K562 (cell line): Measurements from ENCODE around the gene ANKFN1. TPM values are rescaled to one million over a fixed set of nuclear protein-coding genes. Genes with fewer than 3 reads are reported as not detected.

ENCODE experiments used
- ATAC-seq: fragments of 200-7000 bp; cut with Tn5 transposase; 3 replicates; pipeline ENCODE4 v1.9.1; 2020; ENCODE audit warnings: moderate library complexity
- BruUV-seq: library from RNA; stranded (reverse); fragments of 400-500 nt; replicated peaks from 2 replicates; lab custom pipeline; 2021; lab: Mats Ljungman, UMichigan
- CTCF ChIA-PET: fragments of 300-600 bp; formaldehyde crosslinking; extraction: SDS; loops from one replicate; lab custom pipeline; 2021; ENCODE audit warnings: low intra/inter-chr PET ratio; lab: Yijun Ruan, JAX
- POLR2A ChIA-PET: fragments of 300-600, 350-650 bp; sonication (Branson Sonifier 250); formaldehyde crosslinking; extraction: SDS; loops from one replicate; lab custom pipeline; 2021; ENCODE audit warnings: antibody characterized with exemption, inconsistent platforms; lab: Yijun Ruan, JAX
- DNase-seq, 4 experiments: peaks; one replicate each; pipeline versions ENCODE4 v3.0.0 to v3.0.0-alpha.2; 2011 to 2018; ENCODE audit warnings: low spot score in 3 of 4, mixed read lengths in 3 of 4; ENCODE audit errors: extremely low read depth in 1 of 4
- FAIRE-seq: peaks from 2 replicates; lab custom pipeline; 2011; peaks lifted over from hg19 to GRCh38; lab: Jason Lieb, UNC
- H2AFZ ChIP-seq: 2 replicates; pipeline ENCODE4 v1.6.0; 2011; ENCODE audit warnings: low read depth, low read length, control low read depth, inconsistent platforms
- H3K27ac ChIP-seq: fragments of 200-600 bp; 3 replicates; pipeline ENCODE4 v1.8.0; 2011; ENCODE audit warnings: low read depth, mild to moderate bottlenecking, control low read depth, inconsistent platforms, low read length, moderate library complexity, mixed read lengths; ENCODE audit errors: extremely low read depth
- H3K27me3 ChIP-seq, 2 experiments: fragments of 300-600 bp in 1 of 2; 2 replicates in 1 of 2; 3 replicates in 1 of 2; pipeline versions ENCODE4 v1.6.0 to v1.8.0; 2011; ENCODE audit warnings: inconsistent platforms in 2 of 2, low read length in 2 of 2, mild to moderate bottlenecking in 1 of 2, mixed read lengths in 1 of 2, moderate library complexity in 1 of 2; ENCODE audit not compliant: control insufficient read depth in 2 of 2, insufficient read depth in 2 of 2
- H3K36me3 ChIP-seq: fragments of 300-600 bp; 3 replicates; pipeline ENCODE4 v1.8.0; 2011; ENCODE audit warnings: mild to moderate bottlenecking, low read length, inconsistent platforms; ENCODE audit not compliant: control insufficient read depth, insufficient read depth
- H3K4me1 ChIP-seq, 2 experiments: fragments of 200-600 bp in 1 of 2; replicated peaks in 1 of 2; 2 replicates in 1 of 2; 3 replicates in 1 of 2; pipeline versions ENCODE4 v1.5.1 to v1.8.0; 2011; ENCODE audit warnings: inconsistent platforms in 2 of 2, low read length in 2 of 2, mild to moderate bottlenecking in 1 of 2, mixed read lengths in 1 of 2, moderate library complexity in 1 of 2; ENCODE audit not compliant: control insufficient read depth in 2 of 2, insufficient read depth in 2 of 2
- H3K4me2 ChIP-seq: 2 replicates; pipeline ENCODE4 v1.6.1; 2011; ENCODE audit warnings: low read length, control low read depth, inconsistent platforms, mixed read lengths; ENCODE audit not compliant: insufficient read depth
- H3K4me3 ChIP-seq: fragments of 200-600 bp; sonication (generic), shearing (Covaris generic); 2 replicates; pipeline ENCODE4 v1.5.1; 2016; ENCODE audit warnings: control low read depth, inconsistent platforms
- H3K79me2 ChIP-seq: fragments of 200-600 bp; 3 replicates; pipeline ENCODE4 v1.8.0; 2011; ENCODE audit warnings: low read length, inconsistent platforms; ENCODE audit not compliant: control insufficient read depth, insufficient read depth
- H3K9ac ChIP-seq, 2 experiments: 2 replicates each; pipeline versions ENCODE4 v1.6.0 to v1.6.1; 2011; ENCODE audit warnings: low read depth in 2 of 2, low read length in 2 of 2, control low read depth in 1 of 2, inconsistent platforms in 1 of 2, mild to moderate bottlenecking in 1 of 2, mixed read lengths in 1 of 2; ENCODE audit not compliant: insufficient read depth in 1 of 2
- H3K9me1 ChIP-seq: one replicate; pipeline ENCODE4 v1.6.0; 2011; ENCODE audit warnings: inconsistent platforms, mild to moderate bottlenecking, low read length, moderate library complexity; ENCODE audit not compliant: control insufficient read depth, insufficient read depth
- H3K9me3 ChIP-seq: replicated peaks from 2 replicates; pipeline ENCODE4 v1.5.1; 2011; ENCODE audit warnings: low read depth, low read length, inconsistent platforms; ENCODE audit not compliant: control insufficient read depth, insufficient read depth
- H4K20me1 ChIP-seq: replicated peaks from 2 replicates; pipeline ENCODE4 v1.6.1; 2011; ENCODE audit warnings: low read length, inconsistent platforms, mixed read lengths; ENCODE audit not compliant: control insufficient read depth, insufficient read depth
- BCOR ChIP-seq: fragments of 450-650 bp; IDR thresholded peaks from 2 replicates; pipeline ENCODE4 v1.6.1; 2016
- C11orf30 ChIP-seq: fragments of 450-650 bp; IDR thresholded peaks from 2 replicates; pipeline ENCODE4 v1.6.1; 2016; ENCODE audit warnings: low read depth, mild to moderate bottlenecking
- CREM ChIP-seq: IDR thresholded peaks from 2 replicates; pipeline ENCODE4 v1.6.1; 2014; ENCODE audit warnings: antibody characterized with exemption, low read depth
- ETS1 ChIP-seq: conservative IDR thresholded peaks from 2 replicates; pipeline ENCODE4 v1.6.1; 2011; ENCODE audit warnings: low read depth, mild to moderate bottlenecking, low read length; ENCODE audit not compliant: control insufficient read depth
- ETV6 ChIP-seq, 3 experiments: fragments of 150-350 bp in 1 of 3; sonication (generic) in 1 of 3; formaldehyde crosslinking in 1 of 3; IDR thresholded peaks; 2 replicates each; pipeline versions ENCODE4 v1.6.1 to v1.8.0; 2014 to 2022; ENCODE audit warnings: borderline replicate concordance in 2 of 3, low read depth in 2 of 3, antibody characterized with exemption in 1 of 3, low read length in 1 of 3, mild to moderate bottlenecking in 1 of 3, missing genetic modification reagents in 1 of 3
- HOXB6 ChIP-seq: fragments of 250-450 bp; sonication (Bioruptor Pico); IDR thresholded peaks from 2 replicates; pipeline ENCODE4 v1.5.1; 2022; ENCODE audit warnings: mild to moderate bottlenecking, borderline replicate concordance
- HSF4 ChIP-seq: fragments of 250-450 bp; sonication (Bioruptor Pico); IDR thresholded peaks from 2 replicates; pipeline ENCODE4 v2.1.2; 2022; ENCODE audit warnings: mild to moderate bottlenecking, moderate library complexity, borderline replicate concordance
- MED1 ChIP-seq: sonication (generic); formaldehyde crosslinking; IDR thresholded peaks from 2 replicates; pipeline ENCODE4 v1.8.1; 2023; ENCODE audit warnings: missing genetic modification reagents, borderline replicate concordance
- PHB2 ChIP-seq: fragments of 450-650 bp; IDR thresholded peaks from 2 replicates; pipeline ENCODE4 v1.6.1; 2017; ENCODE audit warnings: low read depth
- RBM22 ChIP-seq: fragments of 200-400 bp; formaldehyde crosslinking; IDR thresholded peaks from 2 replicates; pipeline ENCODE4 v1.6.1; 2018; ENCODE audit warnings: low read length, low read depth; ENCODE audit not compliant: poor library complexity, severe bottlenecking
- RFX5 ChIP-seq: IDR thresholded peaks from 2 replicates; pipeline ENCODE4 v1.6.1; 2011; ENCODE audit warnings: low read depth, mild to moderate bottlenecking, improper control_type of control experiment, low read length
- ZBTB1 ChIP-seq: sonication (generic); formaldehyde crosslinking; IDR thresholded peaks from 2 replicates; pipeline ENCODE4 v1.8.1; 2023; ENCODE audit warnings: missing genetic modification reagents, low read depth, mild to moderate bottlenecking, borderline replicate concordance
- ZFP30 ChIP-seq: fragments of 250-450 bp; sonication (Bioruptor Pico); IDR thresholded peaks from 2 replicates; pipeline ENCODE4 v1.8.0; 2022; ENCODE audit warnings: moderate library complexity, mild to moderate bottlenecking, inconsistent platforms, borderline replicate concordance
- ZKSCAN1 ChIP-seq: fragments of 150-350 bp; IDR thresholded peaks from 2 replicates; pipeline ENCODE4 v1.6.1; 2016; ENCODE audit warnings: low read depth, low read length
- ZKSCAN8 ChIP-seq: fragments of 200-800 bp; sonication (Bioruptor generic); IDR thresholded peaks from 2 replicates; pipeline ENCODE4 v1.6.1; 2016; ENCODE audit warnings: missing genetic modification characterization, missing compliant biosample characterization
- ZNF124 ChIP-seq: sonication (generic); formaldehyde crosslinking; IDR thresholded peaks from 2 replicates; pipeline ENCODE4 v1.8.1; 2022; ENCODE audit warnings: missing genetic modification reagents
- ZNF212 ChIP-seq: fragments of 450-650 bp; formaldehyde crosslinking; IDR thresholded peaks from 2 replicates; pipeline ENCODE4 v1.4.0; 2020; ENCODE audit warnings: mild to moderate bottlenecking
- ZNF512 ChIP-seq: IDR thresholded peaks from 2 replicates; pipeline ENCODE4 v1.6.1; 2016; ENCODE audit warnings: missing genetic modification characterization, missing compliant biosample characterization
- in situ Hi-C: fragments of 300-500 bp; cut with MboI; formaldehyde crosslinking; loops from 4 replicates; pipeline ENCODE4 v1.15.0; 2018; ENCODE audit warnings: inconsistent platforms, mixed read lengths
- intact Hi-C: fragments of 100-400 bp; cut with micrococcal nuclease; formaldehyde crosslinking; loops from 2 replicates; pipeline ENCODE4 v1.14.2; 2022
- polyA plus RNA-seq, 8 experiments: library from polyadenylated mRNA; depleted of rRNA in 4 of 8; stranded (reverse) in 5 of 8; unstranded in 3 of 8; fragments of >200 nt; fragmentation: Nextera tagmentation in 2 of 8; fragmentation: Illumina TruSeq in 1 of 8; extraction: Ambion mirVana in 2 of 8; extraction: Trizol in 1 of 8; gene quantifications; 2 replicates each; pipeline versions ENCODE4 v1.2.1 to v1.2.3, GENCODE V29; 2011 to 2014; ENCODE audit warnings: inconsistent platforms in 1 of 8, missing spikeins in 1 of 8
- total RNA-seq, 7 experiments: library from RNA; depleted of rRNA in 6 of 7; stranded (reverse); fragments of >200 nt in 6 of 7; fragmentation: Illumina TruSeq in 2 of 7; extraction: Trizol in 2 of 7; gene quantifications; 2 replicates each; pipeline versions ENCODE4 v1.2.1 to v1.2.3, GENCODE V29; 2011 to 2021; ENCODE audit warnings: low replicate concordance in 1 of 7

The ANKFN1 gene
- total and polyA plus RNA-seq, 9 of the 15 experiments (the other 6 are each of a cell fraction or from before 2014, with no cell fraction given), result 0.04 to 0.39 (median 0.15) TPM; not detected in 1

DNA sequence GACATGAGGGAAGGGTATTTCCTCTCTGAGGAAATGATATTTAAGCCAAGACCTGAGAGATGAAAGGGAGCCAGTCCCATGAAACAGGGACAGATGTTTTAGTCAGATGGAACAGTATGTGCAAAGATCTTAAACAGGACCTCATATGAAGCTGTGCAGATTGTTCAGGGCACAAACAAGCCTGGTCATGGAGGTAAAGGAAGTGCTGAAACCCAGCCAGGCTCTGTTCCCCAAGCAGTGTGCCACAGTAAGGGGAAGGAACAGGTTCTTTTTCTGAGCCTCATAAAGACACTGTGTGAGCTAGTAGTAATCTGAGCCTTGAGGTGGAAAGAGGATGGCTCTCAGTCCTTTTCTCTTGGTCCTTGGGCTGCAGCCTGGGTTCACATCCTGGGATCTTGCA, 159.9 kb downstream of the ANKFN1 start:
- no peak overlapping the region for H3K4me3 ChIP-seq
- TF ChIP-seq C11orf30 (no peak), RFX5 (no peak), CREM (no peak), RBM22 (no peak), ZNF212 (CRISPR knock-in tag) (no peak), HSF4 (CRISPR knock-in tag) (no peak), ZBTB1 (CRISPR knock-in tag) (no peak), PHB2 (no peak), BCOR (no peak), ZKSCAN8 (CRISPR knock-in tag) (no peak), HOXB6 (no peak), ZFP30 (CRISPR knock-in tag) (no peak), MED1 (CRISPR knock-in tag) (no peak), ETV6 (IDR thresholded peaks at IDR 0.05; ENCODE audit: borderline replicate concordance in 1 of 2, low read depth in 2 of 2, low read length in 1 of 2) (no peak), ETV6 (CRISPR knock-in tag; IDR thresholded peaks at IDR 0.05; ENCODE audit: borderline replicate concordance) (no peak), ZNF512 (no peak), ZNF124 (CRISPR knock-in tag) (no peak), ZKSCAN1 (no peak), ETS1 (no peak)
- DNase-seq, result no peak
- intact Hi-C loops, result no loop called here
- no peak for ATAC-seq
- in situ Hi-C loops, result loop anchor here (25.0 kb wide), 1 partner anchor 776 kb away; no protein-coding TSS in a partner anchor
- no peaks in the 10 kb centered on the region for H3K9me1 ChIP-seq
- no peaks in the 10 kb centered on the region for H4K20me1 ChIP-seq
- no peak overlapping the region for H3K4me2 ChIP-seq
- no peak overlapping the region for H3K27ac ChIP-seq
- no peak for FAIRE-seq
- H2AFZ ChIP-seq, result no peak overlapping the region
- H3K36me3 ChIP-seq, result no peaks in the 10 kb centered on the region
- H3K4me1 ChIP-seq, result no peaks in the 10 kb centered on the region
- POLR2A ChIA-PET, result no interaction called here
- H3K79me2 ChIP-seq, result no peaks in the 10 kb centered on the region
- no peak overlapping the region for H3K9ac ChIP-seq
- H3K27me3 ChIP-seq, result no peaks in the 10 kb centered on the region
- CTCF ChIA-PET, result no interaction called here
- no TSS peak for BruUV-seq
- no peaks in the 10 kb centered on the region for H3K9me3 ChIP-seq
